IPS-NIHi7 (cell line): ENCODE data around the gene FNDC5.
A peak's percentile ranks its signal among the peaks of the same experiment; 100 is the strongest.

ENCODE experiments used
- DNase-seq: peaks from one replicate; pipeline ENCODE4 v3.0.0; 2012; ENCODE audit warnings: mixed read lengths; ENCODE audit errors: extremely low spot score

The FNDC5 gene

GRCh38 chr1:32865639-32866405, 4.9 kb downstream of the FNDC5 start:
- no peak for DNase-seq

GRCh38 chr1:32864375-32865019, 6.2 kb downstream of the FNDC5 start:
- no peak for DNase-seq

GRCh38 chr1:32863881-32864245, 6.8 kb downstream of the FNDC5 start:
- DNase-seq = no peak

- no peak for DNase-seq
Observed at GRCh38 chr1:32863218-32863880, 7.4 kb downstream of the FNDC5 start.

- no peak for DNase-seq
Observed at GRCh38 chr1:32861904-32862695, 8.6 kb downstream of the FNDC5 start.

- DNase-seq = no peak
Observed at GRCh38 chr1:32860566-32860965, 10.1 kb downstream of the FNDC5 start.

- no peak for DNase-seq
Observed at GRCh38 chr1:32859915-32860314, 10.8 kb downstream of the FNDC5 start.

GRCh38 chr1:32858791-32859190, 11.9 kb downstream of the FNDC5 start:
- no peak for DNase-seq

GRCh38 chr1:32858136-32858535, 12.6 kb downstream of the FNDC5 start:
- no peak for DNase-seq

- DNase-seq = no peak
Observed at GRCh38 chr1:32855861-32856617, 14.7 kb downstream of the FNDC5 start.

GRCh38 chr1:32848354-32849063, 22.2 kb downstream of the FNDC5 start:
- DNase-seq = no peak

GRCh38 chr1:32831878-32832277, 38.8 kb downstream of the FNDC5 start:
- no peak for DNase-seq

GRCh38 chr1:32830092-32830852, 40.4 kb downstream of the FNDC5 start:
- DNase-seq = no peak

- no peak for DNase-seq
Observed at GRCh38 chr1:32828341-32828740, 42.4 kb downstream of the FNDC5 start.

- no peak for DNase-seq
Observed at GRCh38 chr1:32825181-32825580, 45.5 kb downstream of the FNDC5 start.

GRCh38 chr1:32818804-32819541, 51.7 kb downstream of the FNDC5 start:
- DNase-seq = no peak

GRCh38 chr1:32817815-32818786, 52.6 kb downstream of the FNDC5 start:
- peak; percentile 85 for DNase-seq
